ENCODE data around the gene NRIP3.
"Not testable (repeated sequence)": the region's sequence is repeated elsewhere in the genome, so short reads cannot be mapped to it uniquely, and the experiment has no call there.

NRIP3 gene

GRCh38 chr11:9013373-9013772, 9.6 kb upstream of the NRIP3 start:
- H3K9ac ChIP-seq (ENCODE audit: low read length) = no peak overlapping the region
- H3K9me3 ChIP-seq (ENCODE audit: low read length) = no peaks in the 10 kb centered on the region
- H3K27ac ChIP-seq (ENCODE audit: low read depth, low read length, poor library complexity, severe bottlenecking) = no peak overlapping the region
- H3K4me1 ChIP-seq (ENCODE audit: insufficient read depth, low read length, severe bottlenecking) = no peaks in the 10 kb centered on the region
- no peak overlapping the region for H2AFZ ChIP-seq (ENCODE audit: low read length)
- no peaks in the 10 kb centered on the region for H3K27me3 ChIP-seq (ENCODE audit: insufficient read depth, low read length)
- no peak overlapping the region for H3K4me3 ChIP-seq (ENCODE audit: low read depth, low read length, poor library complexity, severe bottlenecking)
- H3K36me3 ChIP-seq (ENCODE audit: insufficient read depth, low read length) = no peaks in the 10 kb centered on the region
- no peak overlapping the region for H3K4me2 ChIP-seq (ENCODE audit: low read length)
- H3K79me2 ChIP-seq (ENCODE audit: insufficient read depth, low read length) = no peaks in the 10 kb centered on the region
- no peak for TF ChIP-seq CTCF (IDR thresholded peaks at IDR 0.05; ENCODE audit: low read length)
- TF ChIP-seq EZH2 (IDR thresholded peaks at IDR 0.05; ENCODE audit: borderline replicate concordance, low read length) = no peak
- H4K20me1 ChIP-seq (ENCODE audit: insufficient read depth, low read length) = no peaks in the 10 kb centered on the region
- no peaks in the 10 kb centered on the region for H3K9me2 ChIP-seq (ENCODE audit: low read depth, low read length)
- no peaks in the 10 kb centered on the region for H3F3A ChIP-seq (ENCODE audit: insufficient read depth, low read length)

GRCh38 chr11:9009538-9009937, 5.7 kb upstream of the NRIP3 start:
- not testable (repeated sequence) for H3K4me1 ChIP-seq (ENCODE audit: insufficient read depth, low read length, severe bottlenecking); H3K27ac ChIP-seq (ENCODE audit: low read depth, low read length, poor library complexity, severe bottlenecking); H3K9me3 ChIP-seq (ENCODE audit: low read length); H3K79me2 ChIP-seq (ENCODE audit: insufficient read depth, low read length); H4K20me1 ChIP-seq (ENCODE audit: insufficient read depth, low read length); H3F3A ChIP-seq (ENCODE audit: insufficient read depth, low read length); H3K27me3 ChIP-seq (ENCODE audit: insufficient read depth, low read length); H2AFZ ChIP-seq (ENCODE audit: low read length); H3K4me3 ChIP-seq (ENCODE audit: low read depth, low read length, poor library complexity, severe bottlenecking); H3K9me2 ChIP-seq (ENCODE audit: low read depth, low read length); H3K36me3 ChIP-seq (ENCODE audit: insufficient read depth, low read length); H3K9ac ChIP-seq (ENCODE audit: low read length); H3K4me2 ChIP-seq (ENCODE audit: low read length)

GRCh38 chr11:9008661-9009060, 4.9 kb upstream of the NRIP3 start:
- H3F3A ChIP-seq (ENCODE audit: insufficient read depth, low read length) = no peaks in the 10 kb centered on the region
- no peaks in the 10 kb centered on the region for H3K9me2 ChIP-seq (ENCODE audit: low read depth, low read length)
- H4K20me1 ChIP-seq (ENCODE audit: insufficient read depth, low read length) = no peaks in the 10 kb centered on the region
- TF ChIP-seq CTCF (IDR thresholded peaks at IDR 0.05; ENCODE audit: low read length) (no peak), EZH2 (IDR thresholded peaks at IDR 0.05; ENCODE audit: borderline replicate concordance, low read length) (no peak)
- H3K36me3 ChIP-seq (ENCODE audit: insufficient read depth, low read length) = no peaks in the 10 kb centered on the region
- no peak overlapping the region for H3K4me2 ChIP-seq (ENCODE audit: low read length)
- no peaks in the 10 kb centered on the region for H3K9me3 ChIP-seq (ENCODE audit: low read length)
- 0 out of 2 replicates have a peak, but pooled peaks cover 1% of the 10 kb centered on the region for H3K27me3 ChIP-seq (ENCODE audit: insufficient read depth, low read length)
- no peaks in the 10 kb centered on the region for H3K4me1 ChIP-seq (ENCODE audit: insufficient read depth, low read length, severe bottlenecking)
- H3K79me2 ChIP-seq (ENCODE audit: insufficient read depth, low read length) = no peaks in the 10 kb centered on the region
- H3K27ac ChIP-seq (ENCODE audit: low read depth, low read length, poor library complexity, severe bottlenecking) = no peak overlapping the region
- H2AFZ ChIP-seq (ENCODE audit: low read length) = no peak overlapping the region
- no peak overlapping the region for H3K4me3 ChIP-seq (ENCODE audit: low read depth, low read length, poor library complexity, severe bottlenecking)
- H3K9ac ChIP-seq (ENCODE audit: low read length) = no peak overlapping the region

GRCh38 chr11:9008011-9008550, 4.3 kb upstream of the NRIP3 start:
- TF ChIP-seq CTCF (IDR thresholded peaks at IDR 0.05; ENCODE audit: low read length) (no peak), EZH2 (IDR thresholded peaks at IDR 0.05; ENCODE audit: borderline replicate concordance, low read length) (no peak)
- no peak overlapping the region for H3K27ac ChIP-seq (ENCODE audit: low read depth, low read length, poor library complexity, severe bottlenecking)

More at GRCh38 chr11:9008011-9008550, 4.3 kb upstream of the NRIP3 start:
- Histone ChIP-seq H3K79me2 (ENCODE audit: insufficient read depth, low read length) (no peaks in the 10 kb centered on the region), H3K4me1 (ENCODE audit: insufficient read depth, low read length, severe bottlenecking) (no peaks in the 10 kb centered on the region), H3K36me3 (ENCODE audit: insufficient read depth, low read length) (no peaks in the 10 kb centered on the region), H3K27me3 (ENCODE audit: insufficient read depth, low read length) (peaks cover 7% of the 10 kb centered on the region; the same call in 1 of the 2 replicates), H3K9me2 (ENCODE audit: low read depth, low read length) (no peaks in the 10 kb centered on the region), H4K20me1 (ENCODE audit: insufficient read depth, low read length) (no peaks in the 10 kb centered on the region), H3K9ac (ENCODE audit: low read length) (no peak overlapping the region), H3F3A (ENCODE audit: insufficient read depth, low read length) (no peaks in the 10 kb centered on the region), H2AFZ (ENCODE audit: low read length) (no peak overlapping the region), H3K9me3 (ENCODE audit: low read length) (no peaks in the 10 kb centered on the region), H3K4me3 (ENCODE audit: low read depth, low read length, poor library complexity, severe bottlenecking) (no peak overlapping the region), H3K4me2 (ENCODE audit: low read length) (no peak overlapping the region)
